Calu3 (cell line): Measurements from ENCODE around the gene ABHD15. TPM values are rescaled to one million over a fixed set of nuclear protein-coding genes. Genes with fewer than 3 reads are reported as not detected.

ENCODE experiments used
- BruUV-seq: library from RNA; stranded (reverse); fragments of 400-500 nt; replicated peaks from 2 replicates; lab custom pipeline; 2021; lab: Mats Ljungman, UMichigan
- CTCF ChIA-PET: fragments of 300-600 bp; sonication (Branson Sonifier 250); formaldehyde crosslinking; loops from one replicate; lab custom pipeline; 2022; ENCODE audit warnings: antibody characterized with exemption; lab: Charles Lee
- DNase-seq: peaks from one replicate; pipeline ENCODE4 v3.0.0; 2022
- H3K27ac Mint-ChIP-seq: one replicate; pipeline ENCODE4 v1.8.0; 2022; ENCODE audit warnings: mixed read lengths; ENCODE audit not compliant: unreplicated experiment
- H3K27me3 Mint-ChIP-seq: one replicate; pipeline ENCODE4 v1.8.0; 2022; ENCODE audit warnings: mixed read lengths; ENCODE audit not compliant: unreplicated experiment
- H3K36me3 Mint-ChIP-seq: one replicate; pipeline ENCODE4 v1.8.0; 2022; ENCODE audit warnings: mild to moderate bottlenecking, moderate library complexity, mixed read lengths; ENCODE audit not compliant: insufficient read depth, unreplicated experiment
- H3K4me1 Mint-ChIP-seq: one replicate; pipeline ENCODE4 v1.8.0; 2022; ENCODE audit warnings: mild to moderate bottlenecking, low read depth, mixed read lengths; ENCODE audit not compliant: unreplicated experiment
- H3K4me3 Mint-ChIP-seq: one replicate; pipeline ENCODE4 v1.8.0; 2022; ENCODE audit warnings: mild to moderate bottlenecking, low read depth, moderate library complexity, mixed read lengths; ENCODE audit not compliant: unreplicated experiment
- H3K9me3 Mint-ChIP-seq: one replicate; pipeline ENCODE4 v1.8.0; 2022; ENCODE audit warnings: low read depth, mixed read lengths; ENCODE audit not compliant: unreplicated experiment
- intact Hi-C: fragments of 100-400 bp; cut with micrococcal nuclease; formaldehyde crosslinking; loops from one replicate; pipeline ENCODE4 v1.10.0; 2022; ENCODE audit not compliant: unreplicated experiment
- total RNA-seq: library from RNA; stranded (reverse); gene quantifications from 2 replicates; pipeline ENCODE4 v1.2.3, GENCODE V29; 2022
- TF ChIP-seq, protein P1 (sequence below): fragments of 200-600 bp; IDR thresholded peaks from one replicate; pipeline ENCODE4 v1.8.0; 2022; ENCODE audit warnings: antibody characterized with exemption; ENCODE audit not compliant: unreplicated experiment

ABHD15 gene
- total RNA-seq, 1 experiment from 2014 or later: 12.5 TPM

DNA sequence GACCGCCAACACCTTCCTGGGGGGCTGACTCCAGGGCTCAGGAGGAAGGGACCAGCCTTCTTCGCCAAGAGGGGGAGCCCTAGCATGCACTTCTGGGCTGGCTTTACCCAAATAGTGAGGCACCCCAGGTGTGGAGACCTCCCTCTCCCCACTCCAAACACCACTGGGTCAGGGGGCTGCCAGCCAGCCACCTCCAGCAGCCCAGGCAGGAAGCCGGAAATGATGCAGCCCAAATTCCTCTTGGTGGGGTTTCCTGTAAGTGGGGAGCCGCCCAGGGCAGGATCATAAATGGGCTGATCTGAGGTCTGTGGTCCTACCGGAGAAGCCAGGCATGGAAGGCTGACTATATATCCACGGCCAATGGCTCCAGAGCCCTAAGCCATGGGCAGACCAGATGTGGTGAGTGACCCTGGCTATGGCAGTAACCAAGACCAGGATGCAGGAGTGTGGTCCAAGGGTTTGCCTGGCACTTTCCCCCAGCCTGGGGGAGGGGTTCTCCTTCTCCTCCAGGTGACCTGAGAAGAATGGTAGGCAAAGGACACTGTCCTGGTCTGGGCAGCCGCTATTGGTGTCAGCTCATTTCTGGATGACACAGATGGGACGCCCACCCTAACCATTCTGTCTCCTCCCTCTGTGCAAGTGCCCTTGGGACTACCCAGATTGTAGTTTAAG, 18.4 kb upstream of the ABHD15 start:
- intact Hi-C loops: no loop called here
- BruUV-seq: no TSS peak
- Mint-ChIP-seq H3K27ac (no peak overlapping the region), H3K9me3 (no peaks in the 10 kb centered on the region), H3K4me1 (peaks cover 20% of the 10 kb centered on the region), H3K4me3 (no peak overlapping the region), H3K36me3 (peaks cover 32% of the 10 kb centered on the region), H3K27me3 (no peaks in the 10 kb centered on the region)
- TF ChIP-seq, protein P1, sequence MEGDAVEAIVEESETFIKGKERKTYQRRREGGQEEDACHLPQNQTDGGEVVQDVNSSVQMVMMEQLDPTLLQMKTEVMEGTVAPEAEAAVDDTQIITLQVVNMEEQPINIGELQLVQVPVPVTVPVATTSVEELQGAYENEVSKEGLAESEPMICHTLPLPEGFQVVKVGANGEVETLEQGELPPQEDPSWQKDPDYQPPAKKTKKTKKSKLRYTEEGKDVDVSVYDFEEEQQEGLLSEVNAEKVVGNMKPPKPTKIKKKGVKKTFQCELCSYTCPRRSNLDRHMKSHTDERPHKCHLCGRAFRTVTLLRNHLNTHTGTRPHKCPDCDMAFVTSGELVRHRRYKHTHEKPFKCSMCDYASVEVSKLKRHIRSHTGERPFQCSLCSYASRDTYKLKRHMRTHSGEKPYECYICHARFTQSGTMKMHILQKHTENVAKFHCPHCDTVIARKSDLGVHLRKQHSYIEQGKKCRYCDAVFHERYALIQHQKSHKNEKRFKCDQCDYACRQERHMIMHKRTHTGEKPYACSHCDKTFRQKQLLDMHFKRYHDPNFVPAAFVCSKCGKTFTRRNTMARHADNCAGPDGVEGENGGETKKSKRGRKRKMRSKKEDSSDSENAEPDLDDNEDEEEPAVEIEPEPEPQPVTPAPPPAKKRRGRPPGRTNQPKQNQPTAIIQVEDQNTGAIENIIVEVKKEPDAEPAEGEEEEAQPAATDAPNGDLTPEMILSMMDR: no peak
- CTCF ChIA-PET: no interaction called here
- DNase-seq: no peak

DNA sequence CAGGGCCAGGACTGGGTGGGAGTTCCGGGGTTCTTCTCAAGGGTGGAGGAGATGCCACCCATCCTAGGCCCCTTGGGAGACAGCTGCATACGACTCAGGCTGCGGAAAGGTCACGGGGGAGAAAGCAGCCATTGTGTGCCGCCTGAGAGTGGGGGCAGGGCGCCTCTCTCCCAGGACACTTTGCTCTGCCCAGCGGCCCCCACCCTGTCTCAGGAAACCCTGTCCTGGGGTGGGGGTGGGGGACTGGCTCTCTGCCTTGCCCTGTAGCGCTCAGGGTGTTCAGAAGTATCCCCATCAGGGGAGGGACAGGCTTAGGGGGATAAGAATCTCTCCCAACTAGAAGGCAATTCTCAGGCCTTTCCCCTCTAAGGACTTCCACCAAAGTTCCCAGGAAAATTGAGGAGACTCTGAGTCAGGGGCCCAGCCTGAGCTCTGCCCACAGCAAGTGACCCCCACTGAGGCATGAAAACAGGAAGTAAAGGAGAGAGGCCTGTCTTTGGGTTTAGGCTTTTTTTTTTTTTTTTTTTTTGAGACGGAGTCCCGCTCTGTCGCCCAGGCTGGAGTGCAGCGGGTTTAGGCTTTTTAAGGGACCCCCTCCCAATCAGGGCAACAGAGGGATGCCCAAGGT, 17.7 kb upstream of the ABHD15 start:
- no TSS peak for BruUV-seq
- CTCF ChIA-PET: no interaction called here
- Mint-ChIP-seq H3K36me3 (peaks cover 29% of the 10 kb centered on the region), H3K9me3 (no peaks in the 10 kb centered on the region), H3K27me3 (no peaks in the 10 kb centered on the region), H3K4me1 (peaks cover 19% of the 10 kb centered on the region), H3K27ac (no peak overlapping the region), H3K4me3 (no peak overlapping the region)
- DNase-seq: no peak
- intact Hi-C loops: loop anchor here (5.0 kb wide), 1 partner anchor 33 kb away; no protein-coding TSS in a partner anchor
- TF ChIP-seq, protein P1: no peak

DNA sequence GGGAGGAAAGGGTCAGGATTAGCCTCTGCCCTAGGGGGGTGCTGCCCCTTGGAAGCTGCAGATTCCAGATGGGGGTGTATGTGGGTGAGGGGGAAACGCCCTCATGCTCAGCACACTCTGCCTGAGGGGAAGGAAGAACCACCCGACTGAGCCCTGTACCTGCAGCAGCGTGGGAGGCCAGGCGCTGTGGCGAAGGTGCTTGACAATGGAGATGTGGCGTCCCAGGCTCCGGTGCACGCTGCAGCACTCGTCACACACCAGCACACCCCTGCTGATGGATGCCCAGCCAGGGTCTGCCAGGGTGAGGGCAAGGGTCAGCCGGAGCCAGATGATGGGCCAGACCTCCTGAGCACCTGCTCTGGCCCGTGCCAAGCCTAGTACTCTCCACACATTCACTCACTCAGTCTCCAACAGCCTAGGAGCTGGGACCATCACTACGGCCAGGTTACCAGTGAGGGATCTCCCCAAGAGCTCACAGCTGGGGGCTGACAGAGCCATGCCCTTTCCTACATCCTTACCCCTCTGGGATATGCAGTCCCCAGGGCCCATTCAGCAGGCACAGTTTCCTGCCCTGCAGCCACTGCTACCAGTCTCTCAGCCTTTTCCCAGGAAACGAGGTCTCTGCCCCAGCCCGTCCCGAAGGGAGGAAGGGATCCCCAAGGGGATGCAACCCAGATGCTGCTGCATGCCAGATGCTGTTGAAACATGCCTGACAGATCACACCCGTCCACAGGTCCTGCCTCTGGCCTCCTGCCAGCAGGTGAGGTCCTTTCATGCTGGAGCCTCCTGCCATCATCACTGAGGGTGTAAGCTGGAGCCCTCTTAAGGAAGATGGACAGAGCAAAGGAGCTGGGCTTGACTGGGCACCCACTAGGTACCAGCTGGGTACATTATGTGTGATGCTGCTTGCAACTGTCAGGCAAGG, 16.7 kb upstream of the ABHD15 start:
- CTCF ChIA-PET: no interaction called here
- H3K4me3 Mint-ChIP-seq: no peak overlapping the region

DNA sequence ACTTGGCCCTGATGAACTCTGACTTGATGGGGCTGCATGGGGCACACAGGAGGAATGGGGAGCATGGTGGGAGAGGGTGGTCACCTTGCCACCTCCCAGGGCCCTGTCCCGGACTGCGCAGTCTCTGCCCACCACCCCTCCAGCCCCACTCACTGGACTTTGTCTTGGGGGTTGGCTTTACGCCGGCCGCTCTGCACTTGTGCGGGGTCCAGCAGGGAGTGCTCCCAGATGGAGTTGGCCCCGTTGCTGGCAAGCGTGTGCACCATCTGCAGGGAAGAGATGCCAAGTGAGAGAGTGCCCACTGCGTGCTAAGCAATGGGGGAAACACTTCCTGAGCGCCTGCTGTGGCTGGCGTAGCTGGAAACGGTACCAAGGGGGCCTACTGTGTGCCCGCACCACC, 15.9 kb upstream of the ABHD15 start:
- intact Hi-C loops: loop anchor here (5.0 kb wide), 1 partner anchor 35 kb away; no protein-coding TSS in a partner anchor
- TF ChIP-seq, protein P1: no peak
- no TSS peak for BruUV-seq

More for the DNA sequence above, 16.7 kb upstream of the ABHD15 start:
- H3K36me3 Mint-ChIP-seq: peaks cover 23% of the 10 kb centered on the region
- no peaks in the 10 kb centered on the region for H3K27me3 Mint-ChIP-seq
- intact Hi-C loops: loop anchor here (5.0 kb wide), 1 partner anchor 34 kb away; no protein-coding TSS in a partner anchor
- no peak for DNase-seq
- H3K27ac Mint-ChIP-seq: no peak overlapping the region
- no TSS peak for BruUV-seq
- peaks cover 19% of the 10 kb centered on the region for H3K4me1 Mint-ChIP-seq
- TF ChIP-seq, protein P1: no peak
- H3K9me3 Mint-ChIP-seq: no peaks in the 10 kb centered on the region

More for the DNA sequence above, 15.9 kb upstream of the ABHD15 start:
- H3K9me3 Mint-ChIP-seq: no peaks in the 10 kb centered on the region
- H3K4me1 Mint-ChIP-seq: peaks cover 12% of the 10 kb centered on the region
- H3K27ac Mint-ChIP-seq: no peak overlapping the region
- CTCF ChIA-PET: no interaction called here
- no peaks in the 10 kb centered on the region for H3K27me3 Mint-ChIP-seq
- peaks cover 15% of the 10 kb centered on the region for H3K36me3 Mint-ChIP-seq
- DNase-seq: no peak
- no peak overlapping the region for H3K4me3 Mint-ChIP-seq
